Stimulated activated CD8-positive, alpha-beta memory T cell treated with anti-CD3 and anti-CD28 coated beads, Interleukin-7, amount 100 ng/mL, for 4 hours (primary cell): ENCODE data around the gene SORCS2.

Experiments used
- DNase-seq, 2 donors: peaks; one replicate each; pipeline ENCODE4 v3.0.0-alpha.2; 2020; ENCODE audit warnings: low read depth in 2 of 2

Gene SORCS2

GRCh38 chr4:7775396-7775795 lies 583.1 kb downstream of the SORCS2 start:
- DNase-seq, result no peak

GRCh38 chr4:7777017-7777710 lies 584.8 kb downstream of the SORCS2 start:
- no peak for DNase-seq

- DNase-seq, result no peak
These were observed 585.7 kb downstream of the SORCS2 start for GRCh38 chr4:7777871-7778509.

GRCh38 chr4:7778510-7779431 lies 586.4 kb downstream of the SORCS2 start:
- no peak for DNase-seq

- DNase-seq, result no peak
These were observed 587.1 kb downstream of the SORCS2 start for GRCh38 chr4:7779432-7779768.

GRCh38 chr4:7780751-7781348 lies 588.5 kb downstream of the SORCS2 start:
- DNase-seq, result no peak

GRCh38 chr4:7781366-7781765 lies 589.0 kb downstream of the SORCS2 start:
- no peak for DNase-seq

GRCh38 chr4:7781993-7782392 lies 589.7 kb downstream of the SORCS2 start:
- DNase-seq, result no peak

- no peak for DNase-seq
These were observed 590.4 kb downstream of the SORCS2 start for GRCh38 chr4:7782783-7783182.

- DNase-seq, result no peak
These were observed 591.2 kb downstream of the SORCS2 start for GRCh38 chr4:7783541-7783940.

- DNase-seq, result no peak
These were observed 592.0 kb downstream of the SORCS2 start for GRCh38 chr4:7784131-7784870.

GRCh38 chr4:7785017-7785416 lies 592.7 kb downstream of the SORCS2 start:
- DNase-seq, result no peak

GRCh38 chr4:7786040-7786439 lies 593.7 kb downstream of the SORCS2 start:
- no peak for DNase-seq

- no peak for DNase-seq
These were observed 594.2 kb downstream of the SORCS2 start for GRCh38 chr4:7786517-7786916.

GRCh38 chr4:7787067-7787466 lies 594.7 kb downstream of the SORCS2 start:
- DNase-seq, result no peak

- DNase-seq, result no peak
These were observed 595.4 kb downstream of the SORCS2 start for GRCh38 chr4:7787681-7788141.

- DNase-seq, result no peak
These were observed 595.9 kb downstream of the SORCS2 start for GRCh38 chr4:7788193-7788592.

- DNase-seq, result no peak
These were observed 596.5 kb downstream of the SORCS2 start for GRCh38 chr4:7788694-7789425.

GRCh38 chr4:7790023-7790422 lies 597.7 kb downstream of the SORCS2 start:
- DNase-seq, result no peak

- no peak for DNase-seq
These were observed 598.7 kb downstream of the SORCS2 start for GRCh38 chr4:7790999-7791398.
